ENCODE data around the gene SFT2D3. TPM values are rescaled to one million over a fixed set of nuclear protein-coding genes. Genes with fewer than 3 reads are reported as not detected.
A peak's percentile ranks its signal among the peaks of the same experiment; 100 is the strongest.

SFT2D3 gene
- total RNA-seq: 10 to 100 TPM in 1 of 2 donors, 1 to 10 TPM in 1; 5.5 to 10.1 TPM
- 16.1 TPM for polyA plus RNA-seq (2013, experiment 1 of 2)
- 14.3 TPM for polyA plus RNA-seq (2013, experiment 2 of 2)
- long read RNA-seq, experiment 1, transcript SFT2D3-201 (1 exons, 3,735 nt): major isoform, 7 of 7 reads
- long read RNA-seq, experiment 1, partial matches to known transcripts: 0 of 7 reads
- long read RNA-seq, experiment 1, other reads (novel, unspliced or antisense): 0 of 7 reads
- long read RNA-seq, experiment 2, transcript SFT2D3-201 (1 exons, 3,735 nt): major isoform, 40 of 40 reads
- long read RNA-seq, experiment 2, partial matches to known transcripts: 0 of 40 reads
- long read RNA-seq, experiment 2, other reads (novel, unspliced or antisense): 0 of 40 reads
- long read RNA-seq, experiment 3: 0 reads
- long read RNA-seq, experiment 4: 0 reads

DNA sequence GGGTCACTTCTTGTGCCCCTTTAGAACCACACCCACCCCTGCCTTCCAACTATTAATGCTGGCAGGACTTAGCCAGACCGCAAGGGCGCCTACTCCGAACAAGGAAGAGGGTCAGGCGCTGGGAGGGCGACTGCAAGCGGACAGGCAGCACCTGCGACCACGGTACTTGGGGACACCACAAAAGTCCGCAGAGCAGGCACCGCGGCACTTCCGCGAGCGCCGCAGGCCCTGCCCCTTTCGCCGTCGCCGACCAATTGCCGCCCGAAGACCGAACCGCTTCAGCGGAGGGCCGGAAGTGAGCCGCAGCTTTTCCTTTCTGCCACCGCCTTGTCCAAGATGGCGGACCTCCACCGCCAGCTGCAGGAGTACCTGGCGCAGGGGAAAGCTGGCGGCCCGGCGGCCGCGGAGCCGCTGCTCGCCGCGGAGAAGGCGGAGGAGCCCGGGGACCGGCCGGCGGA is at the start of gene SFT2D3:
Gene SFT2D3, plus strand, starts transcription at position 305 of the 458 bp plus-strand sequence. Its CDS starts 32 bp downstream, at position 337.
- H3K9me3 Mint-ChIP-seq: no peaks in the 10 kb centered on the region
- 0% methylated on average over 11 to 44 of the region's 44 CpGs for WGBS, 2 experiments (ENCODE audit: insufficient coverage in 1 of 2, insufficient read length in 1 of 2)
- H3K27ac Mint-ChIP-seq: peak within 1 kb of the TSS; percentile 97

GRCh38 chr2:127651971-127652550 is 49.2 kb upstream of the SFT2D3 start:
- no peaks in the 10 kb centered on the region for H3K9me3 ChIP-seq (ENCODE audit: control insufficient read depth, low read length)
- Mint-ChIP-seq H3K4me3 (no peak overlapping the region), H3K36me3 (ENCODE audit: low read depth) (no peaks in the 10 kb centered on the region), H3K27me3 (ENCODE audit: insufficient read depth) (peaks cover 5% of the 10 kb centered on the region), H3K4me1 (peaks cover 10% of the 10 kb centered on the region), H3K9me3 (no peaks in the 10 kb centered on the region), H3K27ac (no peak overlapping the region)
- no peaks in the 10 kb centered on the region for H3K27me3 ChIP-seq (ENCODE audit: control insufficient read depth, insufficient read depth, low read length, poor library complexity, severe bottlenecking)
- no peaks in the 10 kb centered on the region for H3K36me3 ChIP-seq (ENCODE audit: control insufficient read depth, insufficient read depth, low read length)
- TF ChIP-seq, protein P1, sequence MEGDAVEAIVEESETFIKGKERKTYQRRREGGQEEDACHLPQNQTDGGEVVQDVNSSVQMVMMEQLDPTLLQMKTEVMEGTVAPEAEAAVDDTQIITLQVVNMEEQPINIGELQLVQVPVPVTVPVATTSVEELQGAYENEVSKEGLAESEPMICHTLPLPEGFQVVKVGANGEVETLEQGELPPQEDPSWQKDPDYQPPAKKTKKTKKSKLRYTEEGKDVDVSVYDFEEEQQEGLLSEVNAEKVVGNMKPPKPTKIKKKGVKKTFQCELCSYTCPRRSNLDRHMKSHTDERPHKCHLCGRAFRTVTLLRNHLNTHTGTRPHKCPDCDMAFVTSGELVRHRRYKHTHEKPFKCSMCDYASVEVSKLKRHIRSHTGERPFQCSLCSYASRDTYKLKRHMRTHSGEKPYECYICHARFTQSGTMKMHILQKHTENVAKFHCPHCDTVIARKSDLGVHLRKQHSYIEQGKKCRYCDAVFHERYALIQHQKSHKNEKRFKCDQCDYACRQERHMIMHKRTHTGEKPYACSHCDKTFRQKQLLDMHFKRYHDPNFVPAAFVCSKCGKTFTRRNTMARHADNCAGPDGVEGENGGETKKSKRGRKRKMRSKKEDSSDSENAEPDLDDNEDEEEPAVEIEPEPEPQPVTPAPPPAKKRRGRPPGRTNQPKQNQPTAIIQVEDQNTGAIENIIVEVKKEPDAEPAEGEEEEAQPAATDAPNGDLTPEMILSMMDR (conservative IDR thresholded peaks at IDR 0.05): no peak
- peak overlapping the region; percentile 44 for H3K27ac ChIP-seq (ENCODE audit: low read depth, low read length)
- H3K9ac ChIP-seq (ENCODE audit: extremely low read depth, low read length, poor library complexity, severe bottlenecking): no peak overlapping the region
- WGBS, 2 experiments (ENCODE audit: insufficient coverage in 1 of 2, insufficient read length in 1 of 2): 87 to 93% methylated on average over 13 to 14 of the region's 14 CpGs
- no peak for DNase-seq
- no peaks in the 10 kb centered on the region for H3K4me1 ChIP-seq (ENCODE audit: control insufficient read depth, insufficient read depth, low read length)
- no peak overlapping the region for H3K4me3 ChIP-seq (ENCODE audit: low read length)

More for the DNA sequence above, at the start of gene SFT2D3:
- peak within 1 kb of the TSS; percentile 72 for H3K4me3 Mint-ChIP-seq
- Histone ChIP-seq H3K27ac (ENCODE audit: low read depth, low read length) (peak within 1 kb of the TSS; percentile 92), H3K4me3 (ENCODE audit: low read length) (peak within 1 kb of the TSS; percentile 86), H3K27me3 (ENCODE audit: control insufficient read depth, insufficient read depth, low read length, poor library complexity, severe bottlenecking) (no peaks in the 10 kb centered on the region), H3K36me3 (ENCODE audit: control insufficient read depth, insufficient read depth, low read length) (peaks cover 39% of the 10 kb centered on the region), H3K9ac (ENCODE audit: extremely low read depth, low read length, poor library complexity, severe bottlenecking) (peak within 1 kb of the TSS; percentile 82), H3K4me1 (ENCODE audit: control insufficient read depth, insufficient read depth, low read length) (peaks cover 3% of the 10 kb centered on the region), H3K9me3 (ENCODE audit: control insufficient read depth, low read length) (no peaks in the 10 kb centered on the region)
- H3K27me3 Mint-ChIP-seq (ENCODE audit: insufficient read depth): peaks cover 8% of the 10 kb centered on the region
- peaks cover 28% of the 10 kb centered on the region for H3K36me3 Mint-ChIP-seq (ENCODE audit: low read depth)
- TF ChIP-seq, protein P1 (conservative IDR thresholded peaks at IDR 0.05): no peak
- peak; percentile 97 for DNase-seq
- peaks cover 16% of the 10 kb centered on the region for H3K4me1 Mint-ChIP-seq

- no peak overlapping the region for H3K9ac ChIP-seq (ENCODE audit: extremely low read depth, low read length, poor library complexity, severe bottlenecking)
- Mint-ChIP-seq H3K4me1 (peaks cover 10% of the 10 kb centered on the region), H3K27me3 (ENCODE audit: insufficient read depth) (peaks cover 5% of the 10 kb centered on the region), H3K36me3 (ENCODE audit: low read depth) (no peaks in the 10 kb centered on the region), H3K9me3 (no peaks in the 10 kb centered on the region), H3K27ac (no peak overlapping the region), H3K4me3 (no peak overlapping the region)
- DNase-seq: no peak
- H3K9me3 ChIP-seq (ENCODE audit: control insufficient read depth, low read length): no peaks in the 10 kb centered on the region
- no peaks in the 10 kb centered on the region for H3K27me3 ChIP-seq (ENCODE audit: control insufficient read depth, insufficient read depth, low read length, poor library complexity, severe bottlenecking)
- TF ChIP-seq, protein P1 (conservative IDR thresholded peaks at IDR 0.05): no peak
- H3K4me1 ChIP-seq (ENCODE audit: control insufficient read depth, insufficient read depth, low read length): no peaks in the 10 kb centered on the region
- WGBS, 2 experiments (ENCODE audit: insufficient coverage in 1 of 2, insufficient read length in 1 of 2): 83 to 84% methylated on average over 21 to 25 of the region's 25 CpGs
- H3K36me3 ChIP-seq (ENCODE audit: control insufficient read depth, insufficient read depth, low read length): no peaks in the 10 kb centered on the region
- no peak overlapping the region for H3K4me3 ChIP-seq (ENCODE audit: low read length)
- H3K27ac ChIP-seq (ENCODE audit: low read depth, low read length): no peak overlapping the region
These were observed 48.4 kb upstream of the SFT2D3 start for GRCh38 chr2:127652786-127653357.

All from endodermal cell (in vitro differentiated cells).